Large intestine (tissue), 3 donors: Measurements from ENCODE around the gene RNU1-3. TPM values are rescaled to one million over a fixed set of nuclear protein-coding genes. Genes with fewer than 3 reads are reported as not detected.
"Not testable (repeated sequence)": the region's sequence is repeated elsewhere in the genome, so short reads cannot be mapped to it uniquely, and the experiment has no call there.

ENCODE experiments used
- DNase-seq, 2 donors: peaks; one replicate each; pipeline versions ENCODE4 v3.0.0 to v3.0.0-alpha.2; 2013
- H3K27ac ChIP-seq: one replicate; pipeline ENCODE4 v1.5.1; 2013; ENCODE audit warnings: low read length
- H3K27me3 ChIP-seq: 2 replicates; pipeline ENCODE4 v1.6.1; 2013; ENCODE audit warnings: low read length; ENCODE audit not compliant: control insufficient read depth, insufficient read depth
- H3K36me3 ChIP-seq: 2 replicates; pipeline ENCODE4 v1.6.1; 2013; ENCODE audit warnings: low read length; ENCODE audit not compliant: control insufficient read depth, insufficient read depth
- H3K4me1 ChIP-seq: one replicate; pipeline ENCODE4 v1.6.1; 2013; ENCODE audit warnings: low read length; ENCODE audit not compliant: control insufficient read depth, insufficient read depth
- H3K4me3 ChIP-seq: one replicate; pipeline ENCODE4 v1.5.1; 2013; ENCODE audit warnings: low read length
- H3K9me3 ChIP-seq: one replicate; pipeline ENCODE4 v1.6.1; 2013; ENCODE audit warnings: mild to moderate bottlenecking, low read depth, low read length, moderate library complexity; ENCODE audit not compliant: control insufficient read depth
- WGBS: methylation state at CpG from one replicate; pipeline ENCODE4 v1.1.5; 2013; ENCODE audit warnings: low lambda C conversion rate; ENCODE audit not compliant: insufficient coverage; 5-methylcytosine and 5-hydroxymethylcytosine counted together
- polyA plus RNA-seq: library from polyadenylated mRNA; unstranded; fragments of 120-200 nt; gene quantifications from one replicate; pipeline ENCODE4 v1.2.1, GENCODE V29; 2013

RNU1-3 gene
- polyA plus RNA-seq, 1 donor, result 3.2 TPM

DNA sequence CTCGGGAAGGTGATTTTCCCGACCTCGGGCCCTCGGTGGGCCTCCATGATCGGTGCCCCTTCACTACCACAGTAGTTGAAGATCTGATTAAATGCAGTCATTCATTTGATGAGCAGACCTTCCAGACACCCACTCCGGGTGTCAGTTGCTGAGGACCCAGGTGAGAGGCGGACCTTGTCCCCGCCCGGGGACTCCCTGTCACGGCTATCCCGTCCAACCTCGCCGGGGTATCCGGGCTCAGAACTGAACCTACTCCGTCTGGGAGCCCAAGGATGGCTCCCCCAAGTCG lies 22.6 kb downstream of the RNU1-3 start:
- DNase-seq, result peak in 1 of 2 donors; percentile 35
- no CpG with 5 or more reads among the region's 16 CpGs for WGBS
- Histone ChIP-seq H3K27me3 (no peaks in the 10 kb centered on the region), H3K4me3 (peak overlapping the region; percentile 59), H3K36me3 (peaks cover 5% of the 10 kb centered on the region), H3K9me3 (no peaks in the 10 kb centered on the region), H3K27ac (peak overlapping the region; percentile 89), H3K4me1 (peaks cover 37% of the 10 kb centered on the region)

DNA sequence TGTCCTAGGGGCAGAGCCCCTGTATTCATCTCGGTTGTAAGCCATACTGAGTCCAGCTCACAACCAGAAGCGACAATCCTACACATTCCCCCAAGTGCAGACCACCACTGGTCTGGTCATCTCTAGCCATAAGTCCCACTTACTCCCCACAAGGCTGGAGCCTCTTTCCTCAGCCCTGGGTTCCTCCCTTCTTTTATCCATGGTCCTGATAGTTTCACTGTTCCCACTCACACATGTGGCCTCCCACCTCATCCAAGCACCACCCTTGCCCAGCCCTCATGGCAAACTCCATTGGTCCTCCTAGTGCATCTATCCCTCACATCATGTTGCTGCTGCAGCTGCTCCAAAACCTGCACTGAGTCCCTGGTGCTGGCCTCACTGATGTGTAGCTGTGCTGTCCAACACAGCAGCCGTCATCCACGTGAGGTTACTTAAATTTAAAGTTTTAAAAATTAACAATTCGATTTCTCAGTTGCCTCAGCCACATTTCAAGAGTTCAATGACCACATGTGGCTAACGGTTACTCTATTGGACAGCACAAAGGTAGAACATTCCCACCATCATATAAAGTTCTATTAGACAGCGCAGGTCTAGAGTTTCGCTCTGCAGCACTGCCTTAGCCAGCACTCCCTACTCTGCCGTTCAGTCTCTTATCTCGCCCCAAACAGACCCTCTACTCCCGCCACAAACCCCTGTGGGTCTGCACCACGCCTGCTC lies 23.1 kb downstream of the RNU1-3 start:
- not testable (repeated sequence) for DNase-seq, H3K27me3 ChIP-seq, H3K27ac ChIP-seq, H3K9me3 ChIP-seq, H3K36me3 ChIP-seq
- Histone ChIP-seq H3K4me3 (peak overlapping the region; percentile 59), H3K4me1 (peaks cover 38% of the 10 kb centered on the region)
- 40% methylated on average over 2 of the region's 12 CpGs for WGBS

DNA sequence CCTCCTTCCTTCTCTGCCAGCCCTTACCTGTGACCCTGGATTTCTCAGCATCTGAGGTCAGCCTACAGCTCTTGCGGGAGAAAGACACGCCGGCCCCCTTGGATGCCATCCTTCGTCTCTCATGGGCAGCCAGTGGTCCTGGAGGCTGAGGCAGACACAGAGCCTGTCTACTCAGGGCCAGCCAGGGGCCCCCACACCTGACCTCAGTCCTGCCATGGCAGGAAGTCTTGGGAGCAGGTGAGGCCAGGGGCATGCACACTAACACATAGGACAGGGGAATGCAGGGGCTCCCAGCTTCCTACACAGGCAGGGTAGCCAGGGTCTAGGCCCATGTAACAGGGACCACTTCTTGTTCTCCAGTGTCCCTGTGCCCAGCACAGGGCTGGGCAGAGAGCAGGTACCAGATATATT lies 23.7 kb downstream of the RNU1-3 start:
- H3K27me3 ChIP-seq, H3K4me3 ChIP-seq, H3K36me3 ChIP-seq, H3K9me3 ChIP-seq: not testable (repeated sequence)
- WGBS, result 100% methylated on average over 1 of the region's 4 CpGs
- Histone ChIP-seq H3K27ac (peak overlapping the region; percentile 10), H3K4me1 (peaks cover 38% of the 10 kb centered on the region)
- DNase-seq, result peak in 1 of 2 donors; percentile 23

DNA sequence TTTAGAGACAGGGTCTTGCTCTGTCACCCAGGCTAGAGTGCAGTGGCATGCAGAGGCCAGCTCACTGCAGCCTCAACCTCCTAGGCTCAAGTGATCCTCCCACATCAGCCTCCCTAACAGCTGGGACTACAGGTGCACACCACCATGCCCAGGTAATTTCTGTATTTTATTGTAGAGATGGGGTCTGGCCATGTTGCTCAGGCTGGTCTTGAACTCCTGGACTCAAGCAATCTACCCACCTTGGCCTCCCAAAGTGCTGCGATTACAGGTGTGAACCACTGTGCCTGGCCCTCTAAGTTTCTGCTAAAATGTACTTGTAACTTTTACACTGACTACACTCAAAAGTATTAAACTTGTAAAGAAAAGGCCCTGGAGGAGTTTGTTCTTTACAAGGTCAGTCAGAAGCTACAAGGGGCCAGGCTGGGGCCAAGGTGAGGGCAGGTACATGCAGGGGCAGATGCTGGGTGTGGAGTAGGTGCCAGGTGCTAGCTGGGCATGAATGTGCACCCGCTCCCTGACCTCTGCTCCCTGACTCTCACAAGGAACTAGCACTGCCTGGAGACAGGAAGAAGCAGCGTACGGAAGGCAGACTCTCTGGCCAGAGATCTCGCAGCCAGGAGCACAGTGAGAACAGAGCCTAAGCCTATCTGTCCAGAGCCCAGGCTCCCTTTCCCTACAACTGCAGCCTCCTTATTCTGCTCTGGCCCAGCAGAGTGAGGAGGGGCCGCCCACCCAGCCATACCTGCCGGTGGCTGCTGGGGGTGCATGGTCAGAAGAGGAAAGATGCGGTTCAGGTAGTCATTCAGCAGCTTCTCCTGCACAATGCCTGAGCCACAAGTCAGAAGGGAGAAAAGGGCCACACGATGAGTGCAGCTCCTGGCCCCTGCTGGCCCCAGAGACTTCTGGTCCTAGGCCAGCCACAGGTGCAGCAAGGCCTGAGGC lies 24.5 kb downstream of the RNU1-3 start:
- not testable (repeated sequence) for H3K27me3 ChIP-seq, H3K9me3 ChIP-seq, H3K4me3 ChIP-seq, H3K36me3 ChIP-seq
- Histone ChIP-seq H3K4me1 (peaks cover 38% of the 10 kb centered on the region), H3K27ac (peak overlapping the region; percentile 10)
- no CpG with 5 or more reads among the region's 9 CpGs for WGBS
- peak in 1 of 2 donors; percentile 36 for DNase-seq

DNA sequence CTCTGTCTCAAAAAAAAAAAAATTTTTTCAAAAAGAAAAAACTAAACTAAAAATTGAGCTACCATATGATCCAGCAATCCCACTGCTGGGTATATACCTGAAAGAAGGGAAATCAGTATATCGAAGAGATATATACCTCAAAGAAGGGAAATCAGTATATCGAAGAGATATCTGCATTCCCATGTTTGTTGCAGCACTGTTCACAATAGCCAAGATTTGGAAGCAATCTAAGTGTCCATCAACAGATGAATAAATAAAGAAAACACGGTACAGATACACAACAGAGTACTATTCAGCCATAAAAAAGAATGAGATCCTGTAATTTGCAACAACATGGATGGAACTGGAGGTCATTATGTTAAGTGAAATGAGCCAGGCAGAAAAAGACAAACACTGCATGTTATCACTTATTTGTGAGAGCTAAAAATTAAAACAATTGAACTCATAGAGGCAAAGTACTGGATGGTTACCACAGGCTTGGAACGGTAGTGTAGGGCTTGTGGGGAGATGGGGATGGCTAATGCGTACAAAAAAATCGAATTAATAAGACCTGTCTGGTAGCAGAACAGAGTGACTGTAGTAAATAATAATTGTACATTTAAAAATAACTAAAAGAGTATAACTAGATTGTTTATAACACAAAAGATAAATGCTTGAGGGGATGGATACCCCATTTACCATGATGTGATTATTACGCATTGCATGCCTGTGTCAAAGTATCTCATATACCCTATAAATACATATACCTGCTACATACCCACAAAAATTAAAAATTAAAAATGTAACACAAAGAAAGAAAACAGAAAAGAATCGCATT lies 25.4 kb downstream of the RNU1-3 start:
- Histone ChIP-seq H3K36me3 (peaks cover 11% of the 10 kb centered on the region), H3K4me1 (peaks cover 38% of the 10 kb centered on the region)
- H3K4me3 ChIP-seq, DNase-seq, H3K27ac ChIP-seq, H3K9me3 ChIP-seq, H3K27me3 ChIP-seq: not testable (repeated sequence)
- 99% methylated on average over 8 of the region's 8 CpGs for WGBS

DNA sequence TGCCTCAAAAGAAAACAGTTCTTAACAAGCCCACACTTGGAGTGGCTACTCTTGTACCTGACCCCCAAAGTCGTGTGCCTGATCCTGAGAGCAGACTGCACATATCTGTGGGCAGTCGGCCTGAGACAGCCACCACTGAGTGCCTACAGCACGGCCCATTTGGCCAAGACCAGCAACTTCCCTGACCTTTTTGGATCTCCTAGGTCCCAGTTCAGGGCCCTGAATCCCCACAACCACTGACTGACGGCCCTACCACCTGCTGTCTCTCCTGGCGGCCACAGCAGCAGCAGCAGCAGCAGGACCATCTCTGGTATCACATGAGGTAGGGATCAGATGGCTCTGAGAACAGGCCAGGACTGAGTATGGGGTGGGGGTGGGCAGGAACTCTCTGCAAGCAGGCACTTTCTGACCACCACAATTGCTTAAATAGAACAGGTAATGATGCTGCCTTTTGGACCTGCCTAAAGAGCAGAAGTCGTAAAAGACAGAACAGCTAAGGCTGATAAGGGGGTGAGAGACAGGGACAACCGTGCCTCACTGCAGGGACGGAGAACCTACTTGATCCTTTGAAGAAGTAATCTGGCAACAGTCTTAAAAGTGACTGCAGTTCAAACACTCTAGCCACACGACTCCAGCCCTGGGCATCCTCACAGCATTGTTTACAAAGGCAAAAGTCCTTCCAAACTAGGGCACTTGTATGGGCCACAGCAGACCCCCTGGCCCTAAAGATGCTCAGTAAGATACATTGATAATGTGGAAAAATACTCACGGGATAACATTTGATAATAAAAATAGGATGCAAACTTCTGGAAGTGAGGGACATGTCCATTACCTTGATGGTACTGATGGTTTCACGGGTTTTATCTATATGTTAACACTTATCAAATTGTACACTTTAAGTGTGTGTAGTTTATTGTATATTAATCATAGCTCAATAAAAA lies 27.4 kb downstream of the RNU1-3 start:
- 39% methylated on average over 4 of the region's 11 CpGs for WGBS
- not testable (repeated sequence) for H3K4me3 ChIP-seq, H3K27me3 ChIP-seq, DNase-seq, H3K9me3 ChIP-seq, H3K27ac ChIP-seq
- H3K4me1 ChIP-seq, result peaks cover 30% of the 10 kb centered on the region
- H3K36me3 ChIP-seq, result peaks cover 13% of the 10 kb centered on the region

DNA sequence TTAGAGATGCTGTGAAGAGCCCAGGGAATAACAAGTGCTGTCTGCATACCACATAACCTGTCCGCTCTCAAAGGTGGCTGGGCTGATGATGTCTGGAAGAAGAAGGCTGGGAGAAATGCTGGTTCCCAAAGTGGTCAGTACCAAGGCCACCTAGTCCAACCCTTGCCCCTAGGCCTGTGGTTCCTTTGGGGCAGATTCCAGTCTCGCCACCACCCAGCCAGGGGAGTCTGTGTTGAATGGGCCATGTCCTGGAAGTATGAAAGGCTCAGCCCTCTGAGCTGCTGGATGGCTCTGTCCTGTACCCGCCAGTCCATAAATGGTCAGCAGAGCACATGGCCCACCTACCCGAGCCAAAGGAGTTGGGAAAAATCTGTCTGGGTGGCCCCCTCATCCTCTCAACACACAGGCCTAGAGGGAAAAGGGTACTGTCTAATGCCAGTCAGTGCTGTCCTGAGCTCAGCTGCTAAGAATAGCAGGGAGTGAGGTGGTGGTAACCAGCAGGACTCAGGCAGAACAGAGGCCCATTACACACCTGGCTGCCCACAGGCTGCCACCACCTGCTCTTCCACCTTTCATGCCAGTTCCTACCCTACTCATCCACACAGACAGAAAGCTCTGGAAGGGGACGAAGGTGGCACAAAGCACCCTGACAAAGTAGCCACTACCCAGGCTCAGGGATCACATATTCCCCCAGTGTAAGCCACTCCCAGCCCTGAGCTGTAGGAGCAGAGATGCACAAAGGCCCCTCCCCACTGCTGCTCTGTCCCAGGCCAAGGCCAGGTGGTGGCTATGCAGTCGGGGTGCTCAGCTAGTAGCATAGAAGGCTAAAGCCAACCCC lies 28.6 kb downstream of the RNU1-3 start:
- not testable (repeated sequence) for H3K9me3 ChIP-seq, H3K27me3 ChIP-seq, H3K27ac ChIP-seq, H3K4me3 ChIP-seq, DNase-seq
- 100% methylated on average over 2 of the region's 6 CpGs for WGBS
- H3K4me1 ChIP-seq, result peaks cover 21% of the 10 kb centered on the region
- H3K36me3 ChIP-seq, result peaks cover 24% of the 10 kb centered on the region

DNA sequence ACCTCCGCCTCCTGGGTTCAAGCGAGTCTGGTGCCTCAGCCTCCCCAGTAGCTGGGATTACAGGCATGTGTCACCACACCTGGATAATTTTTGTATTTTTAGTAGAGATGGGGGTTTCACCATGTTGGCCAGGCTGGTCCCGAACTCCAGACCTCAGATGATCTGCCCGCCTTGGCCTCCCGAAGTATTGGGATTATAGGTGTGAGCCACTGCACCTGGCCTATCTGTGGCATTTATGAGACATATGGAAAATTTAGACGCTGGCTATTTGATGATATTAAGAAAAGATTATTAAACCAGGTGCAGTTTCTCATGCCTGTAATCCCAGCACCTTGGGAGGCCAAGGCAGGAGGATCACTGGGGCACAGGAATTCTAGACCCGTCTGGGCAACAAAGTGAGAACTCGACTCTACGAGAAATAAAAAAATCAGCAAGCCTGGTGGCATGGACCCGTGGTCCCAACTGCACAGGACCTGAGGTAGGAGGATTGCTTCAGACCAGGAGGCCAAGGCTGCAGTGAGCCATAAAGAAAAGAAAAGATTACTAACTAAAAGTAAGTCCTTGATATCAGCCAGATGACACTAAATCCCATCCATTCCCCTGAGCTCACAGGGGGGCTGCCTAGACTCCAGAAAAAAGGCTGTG lies 30.1 kb downstream of the RNU1-3 start:
- H3K4me1 ChIP-seq, H3K4me3 ChIP-seq, H3K27ac ChIP-seq, H3K9me3 ChIP-seq, H3K27me3 ChIP-seq, DNase-seq: not testable (repeated sequence)
- WGBS, result 100% methylated on average over 7 of the region's 10 CpGs
- peaks cover 36% of the 10 kb centered on the region for H3K36me3 ChIP-seq

DNA sequence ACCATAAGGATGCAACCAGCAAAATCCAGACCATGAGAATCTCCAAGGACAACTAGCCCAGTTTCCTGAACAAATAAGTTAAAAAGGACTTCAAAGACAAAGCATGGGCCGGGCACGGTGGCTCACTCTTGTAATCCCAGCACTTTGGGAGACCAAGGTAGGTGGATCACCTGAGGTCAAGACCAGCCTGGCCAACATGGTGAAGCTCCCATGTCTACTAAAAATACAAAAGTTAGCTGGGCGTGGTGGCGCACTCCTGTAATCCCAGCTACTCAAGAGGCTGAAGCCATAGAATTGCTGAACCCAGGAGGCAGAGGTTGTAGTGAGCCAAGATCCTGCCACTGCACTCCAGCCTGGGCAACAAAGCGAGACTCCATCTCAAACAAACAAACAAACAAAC lies 30.8 kb downstream of the RNU1-3 start:
- H3K9me3 ChIP-seq, H3K27me3 ChIP-seq, H3K4me3 ChIP-seq, H3K27ac ChIP-seq, H3K4me1 ChIP-seq, DNase-seq: not testable (repeated sequence)
- WGBS, result 97% methylated on average over 4 of the region's 5 CpGs
- H3K36me3 ChIP-seq, result peaks cover 43% of the 10 kb centered on the region
